ENCODE results near the gene SOX8.

DNA sequence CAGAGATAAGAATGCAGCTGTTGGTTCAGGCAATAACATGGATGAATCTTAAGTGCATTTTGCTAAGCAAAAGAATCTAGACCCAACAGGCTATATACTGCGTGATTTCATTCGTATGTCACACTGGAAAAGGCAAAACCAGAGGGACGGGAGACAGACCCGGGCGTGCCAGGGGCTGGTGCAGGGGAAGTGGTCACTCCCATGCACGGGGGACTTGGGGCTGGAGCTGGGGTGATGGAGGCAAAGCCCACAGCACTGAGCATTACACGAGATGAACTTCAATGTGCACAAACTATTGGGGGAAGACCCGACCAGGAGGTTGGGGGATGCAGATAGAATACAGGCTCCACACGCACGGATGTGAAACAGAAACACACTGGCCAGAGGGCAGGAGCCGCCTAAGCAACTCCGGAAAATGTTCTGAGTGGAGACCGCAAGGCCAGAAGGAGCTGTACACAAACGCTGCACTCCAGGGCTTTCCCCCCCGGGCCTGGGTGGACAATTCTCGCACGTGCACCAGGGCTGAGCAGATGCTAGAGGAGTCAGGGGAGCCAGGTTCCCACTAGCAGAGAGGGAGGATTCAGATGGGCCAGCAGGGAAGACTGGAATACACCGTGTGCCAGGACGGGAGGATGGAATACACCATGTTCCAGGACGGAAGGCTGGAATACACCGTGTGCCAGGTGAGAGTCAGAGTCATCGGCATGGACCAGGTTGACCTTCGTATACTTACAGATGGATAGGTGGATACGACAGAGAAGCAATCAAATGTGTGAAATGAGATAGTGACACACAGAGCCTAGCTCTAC lies 22.1 kb upstream of the SOX8 start:
- TF ChIP-seq, protein P1, sequence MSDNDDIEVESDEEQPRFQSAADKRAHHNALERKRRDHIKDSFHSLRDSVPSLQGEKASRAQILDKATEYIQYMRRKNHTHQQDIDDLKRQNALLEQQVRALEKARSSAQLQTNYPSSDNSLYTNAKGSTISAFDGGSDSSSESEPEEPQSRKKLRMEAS (IDR thresholded peaks at IDR 0.05; ENCODE audit: low read depth, low read length) = no peak
- TF ChIP-seq, protein P2, sequence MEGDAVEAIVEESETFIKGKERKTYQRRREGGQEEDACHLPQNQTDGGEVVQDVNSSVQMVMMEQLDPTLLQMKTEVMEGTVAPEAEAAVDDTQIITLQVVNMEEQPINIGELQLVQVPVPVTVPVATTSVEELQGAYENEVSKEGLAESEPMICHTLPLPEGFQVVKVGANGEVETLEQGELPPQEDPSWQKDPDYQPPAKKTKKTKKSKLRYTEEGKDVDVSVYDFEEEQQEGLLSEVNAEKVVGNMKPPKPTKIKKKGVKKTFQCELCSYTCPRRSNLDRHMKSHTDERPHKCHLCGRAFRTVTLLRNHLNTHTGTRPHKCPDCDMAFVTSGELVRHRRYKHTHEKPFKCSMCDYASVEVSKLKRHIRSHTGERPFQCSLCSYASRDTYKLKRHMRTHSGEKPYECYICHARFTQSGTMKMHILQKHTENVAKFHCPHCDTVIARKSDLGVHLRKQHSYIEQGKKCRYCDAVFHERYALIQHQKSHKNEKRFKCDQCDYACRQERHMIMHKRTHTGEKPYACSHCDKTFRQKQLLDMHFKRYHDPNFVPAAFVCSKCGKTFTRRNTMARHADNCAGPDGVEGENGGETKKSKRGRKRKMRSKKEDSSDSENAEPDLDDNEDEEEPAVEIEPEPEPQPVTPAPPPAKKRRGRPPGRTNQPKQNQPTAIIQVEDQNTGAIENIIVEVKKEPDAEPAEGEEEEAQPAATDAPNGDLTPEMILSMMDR (IDR thresholded peaks at IDR 0.05 in 2 of 3, conservative IDR thresholded peaks at IDR 0.05 in 1 of 3; ENCODE audit: control insufficient read depth in 2 of 3, extremely low read depth in 1 of 3, insufficient read depth in 1 of 3, low read depth in 3 of 3, low read length in 3 of 3) = no peak
- TF ChIP-seq KDM1A (IDR thresholded peaks at IDR 0.05; ENCODE audit: borderline replicate concordance) (no peak), CEBPB (IDR thresholded peaks at IDR 0.05; ENCODE audit: borderline replicate concordance in 1 of 2, low read depth in 2 of 2, low read length in 2 of 2) (no peak), MYC (IDR thresholded peaks at IDR 0.05; ENCODE audit: insufficient read depth, insufficient read length, insufficient replicate concordance, low read length, severe bottlenecking) (no peak), NRF1 (conservative IDR thresholded peaks at IDR 0.05; ENCODE audit: low read depth, low read length) (no peak), EP300 (IDR thresholded peaks at IDR 0.05; ENCODE audit: borderline replicate concordance in 1 of 2, control insufficient read depth in 1 of 2, low read depth in 2 of 2, low read length in 2 of 2) (no peak), CREM (IDR thresholded peaks at IDR 0.05; ENCODE audit: low read depth) (no peak), BCL11A (IDR thresholded peaks at IDR 0.05; ENCODE audit: low read depth, low read length) (no peak), ZNF384 (IDR thresholded peaks at IDR 0.05; ENCODE audit: borderline replicate concordance, low read depth, low read length) (no peak)

All from GM12878 (cell line).